Measurements from ENCODE around the gene PTDSS2. TPM values are rescaled to one million over a fixed set of nuclear protein-coding genes. Genes with fewer than 3 reads are reported as not detected.

PTDSS2 gene
- total and polyA plus RNA-seq, 10 of the 15 experiments (the other 5 are each of a cell fraction or from before 2014, with no cell fraction given): 0.39 to 21.1 (median 10.8) TPM

DNA sequence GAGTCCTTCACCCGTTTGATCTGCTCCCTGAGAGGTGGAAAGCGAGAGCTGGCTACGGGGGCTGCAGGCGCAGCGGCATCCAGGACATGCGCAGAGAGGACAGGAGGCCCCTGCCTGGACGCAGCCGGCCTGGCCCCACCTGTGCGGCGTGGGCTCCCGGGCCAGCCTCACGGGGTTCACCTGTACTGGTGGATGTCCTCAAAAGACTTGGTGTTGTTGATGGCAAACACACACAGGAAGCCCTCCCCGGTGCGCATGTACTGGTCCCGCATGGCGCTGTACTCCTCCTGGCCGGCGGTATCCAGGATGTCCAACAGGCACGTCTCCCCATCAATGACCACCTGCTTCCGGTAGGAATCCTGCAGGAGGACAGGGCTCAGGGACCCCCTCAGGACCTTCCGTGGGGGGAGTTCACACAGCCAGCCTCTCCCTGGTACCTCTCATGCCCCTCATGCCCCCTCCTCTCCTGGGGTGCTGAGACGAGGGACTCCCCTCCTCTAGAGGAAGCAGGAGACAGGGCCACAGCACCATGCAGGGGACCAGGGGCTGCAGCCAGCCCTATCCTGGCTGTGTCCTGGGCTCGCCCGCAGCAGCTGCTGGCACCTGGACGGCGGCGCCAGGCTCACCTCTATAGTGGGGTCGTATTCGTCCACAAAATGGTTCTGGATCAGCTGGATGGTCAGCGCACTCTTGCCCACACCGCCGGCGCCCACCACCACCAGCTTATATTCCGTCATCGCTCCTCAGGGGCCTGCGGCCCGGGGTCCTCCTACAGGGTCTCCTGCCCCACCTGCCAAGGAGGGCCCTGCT lies 83.7 kb downstream of the PTDSS2 start (continued):
- TF ChIP-seq, protein P1, sequence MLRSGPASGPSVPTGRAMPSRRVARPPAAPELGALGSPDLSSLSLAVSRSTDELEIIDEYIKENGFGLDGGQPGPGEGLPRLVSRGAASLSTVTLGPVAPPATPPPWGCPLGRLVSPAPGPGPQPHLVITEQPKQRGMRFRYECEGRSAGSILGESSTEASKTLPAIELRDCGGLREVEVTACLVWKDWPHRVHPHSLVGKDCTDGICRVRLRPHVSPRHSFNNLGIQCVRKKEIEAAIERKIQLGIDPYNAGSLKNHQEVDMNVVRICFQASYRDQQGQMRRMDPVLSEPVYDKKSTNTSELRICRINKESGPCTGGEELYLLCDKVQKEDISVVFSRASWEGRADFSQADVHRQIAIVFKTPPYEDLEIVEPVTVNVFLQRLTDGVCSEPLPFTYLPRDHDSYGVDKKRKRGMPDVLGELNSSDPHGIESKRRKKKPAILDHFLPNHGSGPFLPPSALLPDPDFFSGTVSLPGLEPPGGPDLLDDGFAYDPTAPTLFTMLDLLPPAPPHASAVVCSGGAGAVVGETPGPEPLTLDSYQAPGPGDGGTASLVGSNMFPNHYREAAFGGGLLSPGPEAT (IDR thresholded peaks at IDR 0.05; ENCODE audit: low read depth): no peak
- TF ChIP-seq YBX1 (IDR thresholded peaks at IDR 0.05): no peak
- TF ChIP-seq, protein P2, sequence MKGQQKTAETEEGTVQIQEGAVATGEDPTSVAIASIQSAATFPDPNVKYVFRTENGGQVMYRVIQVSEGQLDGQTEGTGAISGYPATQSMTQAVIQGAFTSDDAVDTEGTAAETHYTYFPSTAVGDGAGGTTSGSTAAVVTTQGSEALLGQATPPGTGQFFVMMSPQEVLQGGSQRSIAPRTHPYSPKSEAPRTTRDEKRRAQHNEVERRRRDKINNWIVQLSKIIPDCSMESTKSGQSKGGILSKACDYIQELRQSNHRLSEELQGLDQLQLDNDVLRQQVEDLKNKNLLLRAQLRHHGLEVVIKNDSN (IDR thresholded peaks at IDR 0.05; ENCODE audit: borderline replicate concordance, extremely low read length, insufficient read depth, low read depth, low read length): no peak
- TF ChIP-seq ZNF217 (IDR thresholded peaks at IDR 0.05): no peak
- TF ChIP-seq, protein P3, sequence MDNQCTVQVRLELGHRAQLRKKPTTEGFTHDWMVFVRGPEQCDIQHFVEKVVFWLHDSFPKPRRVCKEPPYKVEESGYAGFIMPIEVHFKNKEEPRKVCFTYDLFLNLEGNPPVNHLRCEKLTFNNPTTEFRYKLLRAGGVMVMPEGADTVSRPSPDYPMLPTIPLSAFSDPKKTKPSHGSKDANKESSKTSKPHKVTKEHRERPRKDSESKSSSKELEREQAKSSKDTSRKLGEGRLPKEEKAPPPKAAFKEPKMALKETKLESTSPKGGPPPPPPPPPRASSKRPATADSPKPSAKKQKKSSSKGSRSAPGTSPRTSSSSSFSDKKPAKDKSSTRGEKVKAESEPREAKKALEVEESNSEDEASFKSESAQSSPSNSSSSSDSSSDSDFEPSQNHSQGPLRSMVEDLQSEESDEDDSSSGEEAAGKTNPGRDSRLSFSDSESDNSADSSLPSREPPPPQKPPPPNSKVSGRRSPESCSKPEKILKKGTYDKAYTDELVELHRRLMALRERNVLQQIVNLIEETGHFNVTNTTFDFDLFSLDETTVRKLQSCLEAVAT (IDR thresholded peaks at IDR 0.05): no peak

All from GM12878 (cell line).